ENCODE data around the gene GIPC2.

GRCh38 chr1:78142736-78143135 is 97.0 kb downstream of the GIPC2 start:
- TF ChIP-seq POLR2A (IDR thresholded peaks at IDR 0.05; ENCODE audit: low read length) (no peak), GATA1 (IDR thresholded peaks at IDR 0.05; ENCODE audit: low read depth, low read length) (no peak)
